Spleen (tissue), 7 donors: ENCODE data around the gene POLD2.

ENCODE experiments used
- POLR2AphosphoS5 ChIP-seq, 3 donors: sonication (generic); formaldehyde crosslinking; IDR thresholded peaks; one replicate each; pipeline ENCODE4 v1.5.1; 2017; ENCODE audit warnings: antibody characterized with exemption in 3 of 3
- TF ChIP-seq, protein P1 (sequence below), 11 experiments: fragments of 200-600 bp in 7 of 11; fragments of 450-650 bp in 4 of 11; sonication (generic) in 4 of 11; IDR thresholded peaks in 8 of 11; conservative IDR thresholded peaks in 3 of 11; 1 replicate in 7 of 11; 2 replicates in 4 of 11; pipeline versions ENCODE4 v1.4.0 to v1.8.0; 2016 to 2021; ENCODE audit warnings: antibody characterized with exemption in 11 of 11, inconsistent platforms in 4 of 11, mild to moderate bottlenecking in 1 of 11
- donor health status: DM: no; HTN: no; CAD: no; lungs with moderate emphysema.
- donor health status: DM: no; HTN: no; CAD: no.
- donor health status: DM: no; HTN: no; CAD: no.

DNA sequence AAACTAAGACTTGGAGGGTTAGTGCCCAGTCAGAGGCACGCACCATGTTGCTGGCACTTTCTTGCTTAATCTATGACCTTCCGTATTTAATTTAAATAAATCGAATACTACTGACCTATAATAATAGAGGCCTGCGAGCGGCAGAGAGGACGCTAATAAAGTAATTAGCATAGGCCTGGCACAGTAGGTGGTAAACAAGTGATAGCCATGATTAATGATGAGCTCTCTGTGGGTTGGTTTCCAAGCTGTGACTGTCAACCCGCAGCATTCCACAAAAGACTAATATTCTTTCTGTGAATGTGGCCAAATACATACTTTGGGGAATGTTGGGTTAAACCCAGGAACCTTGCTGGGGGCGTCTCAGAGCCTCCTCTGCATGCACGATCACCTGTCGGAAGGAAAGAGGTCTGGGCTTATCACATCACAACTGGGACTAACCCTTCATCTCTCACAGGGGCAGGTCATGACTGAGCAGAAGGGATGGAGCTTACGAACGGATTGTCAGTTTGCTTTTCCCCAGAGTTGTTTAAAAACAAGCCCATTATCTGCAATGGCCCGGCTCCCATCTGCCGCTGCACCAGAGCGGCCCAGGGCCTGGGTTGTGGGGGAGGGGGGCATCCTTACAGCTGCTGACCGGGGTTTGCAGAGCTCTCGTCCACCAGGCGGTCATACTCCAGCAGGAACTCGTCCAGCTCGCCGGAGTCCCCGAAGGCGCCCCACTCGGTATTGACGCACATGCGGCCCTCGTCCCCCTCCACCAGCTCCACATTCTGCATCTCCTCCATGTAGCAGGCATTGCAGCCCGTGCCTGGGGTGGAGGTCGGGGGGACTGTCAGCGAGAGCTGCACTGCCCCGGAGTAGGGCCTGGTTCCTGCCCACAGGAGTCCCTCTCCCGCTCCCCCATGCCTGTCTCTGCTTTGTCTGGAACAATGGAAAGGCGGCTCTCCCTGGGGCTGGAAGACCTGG lies 24.0 kb upstream of the POLD2 start:
- TF ChIP-seq, protein P1, sequence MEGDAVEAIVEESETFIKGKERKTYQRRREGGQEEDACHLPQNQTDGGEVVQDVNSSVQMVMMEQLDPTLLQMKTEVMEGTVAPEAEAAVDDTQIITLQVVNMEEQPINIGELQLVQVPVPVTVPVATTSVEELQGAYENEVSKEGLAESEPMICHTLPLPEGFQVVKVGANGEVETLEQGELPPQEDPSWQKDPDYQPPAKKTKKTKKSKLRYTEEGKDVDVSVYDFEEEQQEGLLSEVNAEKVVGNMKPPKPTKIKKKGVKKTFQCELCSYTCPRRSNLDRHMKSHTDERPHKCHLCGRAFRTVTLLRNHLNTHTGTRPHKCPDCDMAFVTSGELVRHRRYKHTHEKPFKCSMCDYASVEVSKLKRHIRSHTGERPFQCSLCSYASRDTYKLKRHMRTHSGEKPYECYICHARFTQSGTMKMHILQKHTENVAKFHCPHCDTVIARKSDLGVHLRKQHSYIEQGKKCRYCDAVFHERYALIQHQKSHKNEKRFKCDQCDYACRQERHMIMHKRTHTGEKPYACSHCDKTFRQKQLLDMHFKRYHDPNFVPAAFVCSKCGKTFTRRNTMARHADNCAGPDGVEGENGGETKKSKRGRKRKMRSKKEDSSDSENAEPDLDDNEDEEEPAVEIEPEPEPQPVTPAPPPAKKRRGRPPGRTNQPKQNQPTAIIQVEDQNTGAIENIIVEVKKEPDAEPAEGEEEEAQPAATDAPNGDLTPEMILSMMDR (IDR thresholded peaks at IDR 0.05 in 8 of 11, conservative IDR thresholded peaks at IDR 0.05 in 3 of 11): no peak
- no peak for TF ChIP-seq POLR2AphosphoS5 (IDR thresholded peaks at IDR 0.05)
